Kasumi-1 (cell line): Measurements from ENCODE around the gene VAX1.

Source experiments
- DNase-seq, 2 experiments: peaks; one replicate each; lab custom pipeline; 2025; lab: John Stamatoyannopoulos, UW

Gene VAX1

DNA sequence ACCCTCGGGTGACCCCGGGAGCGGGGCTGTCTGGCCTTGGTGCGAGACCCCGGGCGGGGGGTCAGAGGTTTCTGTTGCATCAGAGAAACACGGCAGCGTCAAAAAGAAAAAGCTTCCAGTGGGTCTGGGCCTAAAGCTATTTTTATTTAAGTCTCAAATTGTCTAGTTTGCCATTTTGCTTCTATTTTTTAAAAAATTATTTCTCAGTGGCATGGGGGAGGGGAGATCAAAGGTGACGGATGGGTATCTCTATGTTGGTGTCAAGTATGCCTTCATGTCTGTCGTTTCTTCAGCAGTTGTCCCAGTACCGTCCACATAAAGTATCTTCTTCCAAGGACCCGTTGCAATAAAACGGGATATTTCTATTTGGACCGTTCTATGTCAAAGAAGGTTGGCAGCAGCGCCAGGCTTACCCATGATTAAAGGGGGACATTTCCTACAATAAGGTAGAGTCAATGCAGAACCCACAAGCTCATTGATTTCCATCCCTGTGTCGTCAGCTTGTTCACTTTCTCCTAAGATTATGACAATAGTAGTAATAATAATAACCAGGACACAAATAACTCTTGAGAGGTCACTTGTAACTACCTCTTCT, 26.0 kb upstream of the VAX1 start:
- DNase-seq = no peak

DNA sequence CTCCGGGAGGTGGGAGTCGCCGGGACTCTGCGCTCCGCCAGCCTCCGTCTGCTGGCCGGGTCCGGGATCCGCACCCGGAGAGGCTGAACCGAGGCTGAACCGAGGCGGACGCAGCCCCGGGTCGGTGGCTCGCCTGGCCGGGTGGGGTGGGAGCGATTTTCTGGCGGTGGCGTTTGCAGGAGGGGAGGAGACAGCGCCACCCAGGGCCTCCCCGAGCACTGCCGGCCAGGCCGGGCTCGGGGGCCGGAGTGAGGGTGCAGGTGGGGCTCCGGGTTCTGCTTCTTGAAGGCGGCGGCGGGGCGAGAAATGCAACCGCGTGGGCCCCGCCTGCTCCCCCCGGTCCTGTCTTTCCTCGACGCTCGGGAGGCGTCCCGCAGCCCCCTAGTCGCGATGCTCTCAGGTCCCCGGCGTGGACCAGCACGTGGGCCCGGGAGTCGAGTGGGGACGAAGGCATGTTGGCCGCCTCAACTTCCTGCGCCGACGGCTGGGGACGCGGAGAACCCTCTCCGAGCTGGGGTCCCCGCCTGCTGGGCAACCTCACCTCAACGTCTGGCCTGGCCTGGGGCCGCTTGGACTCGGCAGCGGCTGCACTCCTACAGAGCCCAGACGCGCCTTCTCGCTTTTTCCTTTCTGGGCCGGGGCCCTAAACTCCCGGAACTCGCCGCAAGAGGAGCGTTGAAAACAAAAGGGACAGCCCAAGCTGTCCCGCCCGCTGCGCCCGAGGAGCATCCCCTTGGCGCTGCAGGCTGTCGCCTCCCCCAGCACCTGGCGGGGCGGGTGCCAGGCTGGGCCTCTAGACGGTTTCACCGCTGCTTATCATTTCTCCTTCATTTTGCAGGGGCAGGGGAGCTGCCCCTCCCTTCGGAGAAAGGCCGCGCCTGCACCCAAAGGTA, 25.2 kb upstream of the VAX1 start:
- no peak for DNase-seq

DNA sequence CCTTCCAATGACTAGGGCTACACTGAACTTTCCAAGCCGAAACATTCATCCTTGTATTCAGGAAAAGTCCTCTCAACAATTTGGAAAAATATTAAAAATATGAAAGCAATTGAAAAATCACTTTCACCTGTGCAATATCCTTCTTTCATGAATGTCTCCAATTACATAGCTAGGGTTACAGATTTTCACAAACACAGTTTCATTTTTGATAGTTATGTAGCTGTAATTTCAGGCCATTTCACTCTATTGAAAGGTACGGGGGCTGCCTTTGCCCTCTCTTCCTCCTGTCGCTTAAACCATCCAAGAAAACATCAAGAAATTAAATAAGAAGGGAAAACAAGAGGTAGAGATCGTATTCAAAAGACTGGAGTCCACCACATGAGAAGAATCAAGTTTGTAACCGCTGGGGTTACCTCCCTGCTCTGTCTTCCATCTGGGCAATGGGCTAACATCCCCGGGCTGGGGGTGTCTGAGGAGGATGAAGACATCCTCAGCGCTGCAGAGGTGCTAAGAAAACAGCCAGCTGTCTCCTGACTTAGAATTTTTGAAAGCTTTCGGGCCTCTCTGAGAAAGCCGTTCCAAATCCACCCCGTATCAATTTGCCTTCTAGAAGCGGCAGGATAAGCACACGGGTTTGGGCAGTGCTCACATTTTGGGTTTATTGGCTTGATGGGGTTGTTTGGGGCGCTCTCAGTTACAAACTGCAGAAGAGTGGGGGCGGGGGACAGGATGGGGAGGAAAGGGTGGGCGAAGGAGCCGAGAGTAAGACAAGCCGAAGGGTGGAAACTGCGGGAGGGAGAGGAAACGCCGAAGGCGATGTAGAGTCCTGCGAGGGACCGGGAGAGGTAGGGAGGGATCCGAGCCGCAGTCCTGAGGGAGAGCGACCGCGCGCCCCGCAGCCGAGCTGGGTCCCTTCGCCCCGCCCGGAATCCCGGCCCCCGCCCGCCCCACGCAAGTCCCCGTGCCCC, 24.3 kb upstream of the VAX1 start:
- DNase-seq = no peak

DNA sequence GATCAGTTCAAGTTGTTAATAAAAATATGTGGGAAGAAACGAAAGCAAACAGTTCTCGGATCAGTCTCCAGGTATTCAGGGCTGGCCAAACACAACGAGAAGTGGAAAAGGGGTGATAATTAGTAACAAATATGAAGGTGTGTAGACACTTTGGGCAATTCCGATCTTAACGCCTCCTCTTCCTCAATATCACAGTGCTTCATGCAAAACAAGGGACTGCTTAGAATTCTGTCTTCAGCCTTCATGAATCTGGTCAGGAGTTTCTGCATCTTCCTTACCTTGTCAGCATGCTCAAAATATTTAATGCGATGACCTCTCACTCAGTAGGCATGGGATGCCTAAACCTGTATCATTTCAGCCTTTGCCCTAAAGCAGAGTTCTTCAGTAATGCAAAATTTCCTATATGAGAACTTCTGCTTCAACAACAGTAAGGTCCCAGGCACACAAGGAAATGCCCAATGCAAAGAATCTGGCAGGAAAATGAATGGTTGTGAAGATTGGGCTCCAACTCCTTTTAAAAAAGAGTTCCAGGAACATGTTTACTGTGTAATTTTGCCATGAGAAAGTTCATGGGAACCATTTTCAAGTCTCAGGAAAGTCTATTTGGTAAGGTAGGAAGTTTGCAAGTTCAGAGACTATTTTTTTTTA, 23.4 kb upstream of the VAX1 start:
- no peak for DNase-seq

DNA sequence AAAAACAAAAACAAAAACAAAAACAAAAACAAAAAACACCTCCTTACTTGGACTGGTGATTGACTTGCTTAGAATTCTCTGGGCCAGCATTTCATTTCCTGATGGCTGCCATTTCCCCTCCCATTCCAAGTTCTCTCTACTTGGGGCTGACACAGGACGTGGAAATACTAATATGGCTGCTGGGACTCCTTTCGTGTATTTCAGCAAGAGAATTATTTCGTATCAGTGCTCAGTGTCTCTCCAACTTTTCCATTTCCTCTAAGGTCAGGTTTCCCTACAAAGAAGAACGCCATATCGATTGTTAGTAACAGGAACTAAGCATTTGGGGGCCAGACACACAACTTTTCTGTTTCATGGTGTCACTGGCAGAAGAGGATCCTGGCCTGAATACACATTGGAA, 22.5 kb upstream of the VAX1 start:
- DNase-seq = no peak

DNA sequence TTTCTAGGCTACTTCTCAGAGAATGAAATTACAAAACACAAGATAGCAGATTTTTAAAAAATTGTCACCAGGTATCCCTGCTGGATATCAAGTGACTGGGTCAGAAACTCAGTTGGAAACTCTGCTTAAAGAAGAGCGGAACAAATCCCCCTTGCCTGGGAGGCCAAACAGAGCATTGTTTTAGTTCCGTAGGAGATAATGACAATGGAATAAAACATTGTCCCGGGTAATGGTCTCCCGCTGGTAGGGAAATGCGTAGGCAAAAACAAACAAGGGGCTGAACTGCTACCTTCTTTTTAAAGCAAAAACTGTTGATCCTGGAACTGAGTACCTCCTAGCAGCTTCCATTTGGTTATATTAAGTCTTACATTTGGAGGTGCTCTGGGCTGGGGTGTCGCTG, 21.3 kb upstream of the VAX1 start:
- DNase-seq = no peak

DNA sequence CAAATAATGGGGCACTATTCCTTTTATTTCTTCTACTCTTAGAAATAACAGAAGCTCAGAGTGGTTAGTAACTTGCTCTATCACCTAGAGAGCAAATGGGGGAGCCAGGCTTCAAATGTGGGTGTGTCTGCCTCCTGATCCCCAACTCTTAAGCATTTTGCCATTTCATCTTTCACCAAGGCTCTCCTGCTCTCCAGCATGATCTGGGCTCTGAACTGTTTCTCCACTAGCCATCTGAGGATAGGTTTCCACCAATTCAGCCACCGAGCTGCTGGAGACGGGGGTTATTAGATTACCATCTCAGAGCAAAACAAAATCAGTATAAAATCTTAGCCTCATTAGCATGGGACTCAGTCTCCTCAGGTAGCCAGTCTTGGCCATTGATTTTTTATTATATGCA, 20.2 kb upstream of the VAX1 start:
- no peak for DNase-seq

DNA sequence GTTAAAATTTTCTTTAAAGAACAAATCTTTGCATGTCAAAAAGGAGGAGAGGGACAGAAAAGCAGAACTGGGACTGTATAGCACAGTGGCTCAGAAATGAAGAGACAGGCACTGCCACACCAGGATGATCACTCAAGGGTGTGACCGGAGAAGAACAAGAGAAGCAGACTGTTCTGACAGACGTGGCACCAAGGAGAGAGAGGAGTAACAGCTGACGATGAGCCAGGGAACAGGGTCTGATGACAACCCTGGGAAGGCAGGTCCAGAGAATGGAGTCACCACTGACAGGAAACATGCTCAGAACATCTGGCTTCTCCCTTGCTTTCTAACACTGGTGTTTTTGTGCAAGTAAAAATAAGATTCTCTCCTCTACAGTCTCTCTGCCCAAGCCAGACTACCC, 14.6 kb upstream of the VAX1 start:
- DNase-seq = no peak

DNA sequence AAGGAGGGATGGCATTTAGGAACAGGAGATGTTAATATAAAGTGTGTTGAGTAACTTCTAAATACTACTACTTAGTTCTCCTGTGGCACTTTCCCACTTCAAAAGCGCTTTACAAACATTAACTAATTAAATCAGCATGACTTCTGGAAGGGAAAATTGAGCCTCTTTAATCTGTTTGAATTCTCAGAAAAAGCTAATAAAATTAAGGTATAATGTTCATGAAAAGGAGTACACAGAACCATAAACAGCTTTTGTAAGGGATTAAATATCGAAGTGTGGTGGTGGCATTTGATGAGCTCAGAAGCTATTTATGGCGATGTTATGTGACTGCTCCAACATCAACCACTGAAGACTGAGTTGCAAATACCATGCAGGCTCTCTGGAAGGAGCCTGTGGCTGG, 10.2 kb upstream of the VAX1 start:
- DNase-seq = no peak

DNA sequence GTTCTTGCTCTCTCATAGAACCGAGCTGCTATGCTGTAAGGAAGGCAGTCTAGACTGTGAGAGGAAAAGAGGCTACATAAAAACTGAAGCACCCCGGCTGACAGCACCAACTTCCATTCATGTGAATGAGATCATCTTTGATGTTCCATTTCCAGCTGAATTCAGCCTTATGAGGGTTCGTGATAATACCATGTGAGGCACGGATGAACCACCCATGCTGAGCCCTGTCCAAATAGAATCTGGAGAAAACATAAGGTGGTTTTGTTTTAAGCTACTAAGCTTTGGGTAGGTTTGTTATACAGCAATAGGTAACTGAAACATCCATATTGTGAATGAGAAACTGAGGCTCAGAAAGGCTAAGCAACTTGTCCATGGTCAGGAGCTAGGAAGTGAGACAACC, 6.9 kb upstream of the VAX1 start:
- no peak for DNase-seq

DNA sequence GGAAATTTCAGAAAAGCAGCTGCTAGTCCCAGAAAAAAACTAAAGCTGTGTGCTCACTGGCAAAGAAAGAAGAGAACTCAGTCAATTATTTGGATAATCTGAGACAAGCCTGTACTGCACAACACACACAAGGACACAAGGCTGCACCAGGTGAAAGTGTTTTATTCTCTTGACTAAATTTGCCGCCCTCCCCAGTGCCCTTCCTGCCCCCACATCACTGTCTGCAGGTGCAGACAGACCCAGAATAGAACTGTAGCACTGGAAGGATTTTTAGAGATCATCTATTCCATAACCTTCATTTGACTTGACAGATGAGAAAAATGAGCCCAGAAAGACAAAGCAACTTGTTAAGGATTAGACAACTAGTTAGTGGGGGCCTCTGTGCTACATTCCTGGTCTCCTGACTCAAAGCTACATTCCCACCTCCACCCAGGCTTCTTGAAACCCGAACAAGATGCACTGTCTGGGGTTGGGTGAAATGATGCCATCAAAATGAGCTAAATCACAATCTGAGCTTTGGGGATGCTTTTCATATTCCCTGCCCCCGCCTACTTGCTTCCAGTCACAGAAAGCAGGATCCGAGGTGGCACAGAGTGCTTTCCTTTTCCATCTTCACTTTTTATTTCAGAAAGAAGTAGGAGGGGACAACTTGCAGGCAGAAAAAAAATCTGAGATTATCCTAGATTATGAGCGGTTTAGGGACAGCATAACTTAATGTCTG, 5.2 kb upstream of the VAX1 start:
- no peak for DNase-seq

DNA sequence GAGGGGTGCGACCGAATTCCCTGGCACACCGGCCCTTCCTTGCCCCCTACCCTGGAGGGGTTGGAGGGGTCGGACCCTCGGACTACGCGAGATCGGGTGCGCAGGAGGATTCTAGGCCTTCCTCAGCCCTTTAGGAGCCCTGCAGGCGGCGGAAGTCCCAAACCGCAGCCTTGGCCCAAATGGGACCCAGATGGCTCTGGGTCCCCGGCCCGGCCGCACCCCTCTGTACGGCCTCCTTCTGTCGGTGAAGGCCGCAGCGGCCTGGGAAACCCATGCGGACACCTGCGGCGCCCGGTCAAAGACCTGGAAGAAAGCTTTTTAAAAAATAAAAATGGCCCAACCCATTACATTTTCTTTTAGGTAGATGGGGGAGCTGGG, 2.4 kb upstream of the VAX1 start:
- no peak for DNase-seq

DNA sequence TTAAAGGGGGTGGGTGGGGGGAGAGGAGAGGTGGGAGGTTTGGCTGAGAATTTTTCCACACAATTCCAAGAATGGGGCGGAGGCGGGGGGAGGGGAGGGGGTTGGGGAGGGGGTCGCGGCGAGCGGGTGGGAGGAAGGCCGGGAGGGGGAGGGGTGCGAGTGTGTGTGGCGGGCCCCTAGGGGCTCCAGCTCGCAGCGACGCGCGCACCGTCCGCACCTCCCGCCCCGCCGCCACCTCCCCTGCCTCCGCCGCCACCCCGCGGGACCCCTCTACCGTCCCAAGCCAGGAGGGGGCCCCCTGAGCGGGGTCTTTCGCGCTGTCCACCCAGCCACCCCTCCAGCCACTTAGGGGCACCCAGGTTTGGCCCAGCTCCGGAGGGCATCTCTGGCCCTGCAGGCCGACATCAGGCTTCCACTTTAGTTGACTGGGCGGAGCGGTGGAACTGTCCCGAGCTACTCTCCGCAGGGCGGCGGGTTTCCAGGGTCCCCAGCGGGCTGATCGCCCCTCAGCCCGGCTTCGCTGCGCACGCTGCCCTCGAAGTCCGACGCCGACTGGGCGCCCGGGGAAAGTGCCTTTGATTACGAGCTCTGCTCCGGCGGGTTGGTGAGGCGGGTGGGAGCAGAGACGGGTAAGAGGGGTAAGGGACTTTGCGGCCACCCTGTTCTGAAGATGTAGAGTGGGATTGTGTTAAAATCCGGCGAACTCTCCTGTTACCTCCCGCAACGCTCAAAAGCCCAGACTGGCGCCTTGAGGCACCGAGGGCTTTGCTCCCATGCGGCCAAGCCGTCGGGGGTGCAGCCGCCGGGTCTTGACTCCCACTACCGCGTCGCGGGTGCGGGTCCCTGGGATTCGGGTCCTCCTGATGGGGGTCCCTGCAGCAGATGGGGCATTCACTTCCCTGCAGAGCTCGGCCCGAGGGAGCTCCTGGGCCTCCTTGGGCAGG, 1.8 kb upstream of the VAX1 start:
- no peak for DNase-seq

DNA sequence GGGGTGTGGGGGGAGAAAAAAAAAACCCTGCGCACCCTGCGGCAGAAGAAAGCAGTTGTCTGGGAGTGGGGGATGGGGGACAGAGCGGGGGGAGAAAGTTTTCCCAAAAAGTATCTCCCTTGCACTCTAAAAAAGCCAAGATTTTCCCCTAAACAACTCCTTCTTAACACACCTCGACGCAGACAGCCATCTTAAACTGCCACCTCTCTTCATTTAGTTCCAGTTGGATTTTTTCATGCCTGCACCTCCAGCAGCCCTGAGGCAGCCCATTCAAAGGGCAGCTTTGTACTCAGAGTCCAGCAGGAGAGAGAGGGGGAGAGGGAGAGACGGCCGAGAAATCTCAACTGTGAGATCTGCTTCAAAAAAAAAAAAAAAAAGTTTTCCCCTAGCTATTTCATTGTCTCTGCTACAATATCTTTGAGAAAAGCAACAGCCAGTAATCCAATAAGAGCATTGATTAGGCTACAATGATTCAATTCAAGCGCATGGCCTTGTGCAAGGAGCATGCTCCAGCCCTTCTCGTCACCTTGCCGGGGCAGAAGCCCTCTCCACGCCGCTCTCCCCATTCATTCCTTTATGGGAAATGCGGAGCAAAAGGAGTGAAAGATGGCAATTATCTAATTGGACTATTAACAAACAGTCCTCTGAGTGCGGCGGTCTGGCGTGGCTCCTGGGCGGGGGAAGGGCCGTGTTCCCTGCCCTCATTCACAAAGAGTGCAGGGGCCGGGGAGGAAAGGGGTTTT, 939 bp upstream of the VAX1 start:
- DNase-seq = no peak

DNA sequence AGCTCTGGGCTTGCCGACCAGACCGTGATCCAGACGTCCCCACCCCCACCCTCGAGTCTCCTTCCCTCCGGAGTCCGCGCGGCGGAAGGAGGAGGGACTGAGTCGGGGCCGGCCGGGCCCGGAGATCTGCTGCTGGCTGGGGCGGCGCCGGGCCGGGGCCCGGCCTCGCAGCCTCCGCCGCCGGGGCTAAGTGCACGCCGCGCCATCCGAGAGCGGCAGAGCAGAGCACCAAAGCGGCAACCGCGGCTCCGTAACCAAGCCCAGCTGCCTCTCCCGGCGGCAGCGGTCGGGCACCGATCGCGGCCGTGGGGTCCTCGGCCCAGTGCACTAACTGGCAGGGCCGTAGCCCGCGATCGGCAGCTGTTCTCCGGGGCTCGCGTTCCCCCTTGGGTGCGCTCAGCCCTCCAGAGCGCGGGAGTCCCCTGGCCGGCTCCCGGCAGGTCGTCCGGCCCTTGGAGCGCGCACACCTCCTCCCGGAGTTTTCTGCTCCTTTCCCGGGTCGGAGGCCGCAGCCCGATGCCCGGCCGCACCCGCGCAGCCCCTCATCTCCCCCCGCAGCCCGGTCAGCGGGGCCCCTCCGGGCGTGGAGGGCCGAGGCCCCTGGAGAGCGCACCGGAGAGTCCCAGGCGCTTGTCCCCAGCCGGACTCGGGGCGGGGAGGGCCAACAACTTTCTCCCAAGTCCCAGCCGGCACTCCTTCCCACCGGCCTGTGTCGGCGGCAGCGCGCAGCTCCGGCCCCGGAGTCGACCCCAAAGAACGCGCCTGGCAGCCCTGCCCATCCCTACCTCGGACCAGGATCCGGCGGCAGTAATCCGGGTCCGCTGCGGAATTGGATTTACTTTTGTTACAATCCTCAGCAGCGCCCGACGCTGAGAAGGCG, 799 bp downstream of the VAX1 start:
- DNase-seq = no peak

DNA sequence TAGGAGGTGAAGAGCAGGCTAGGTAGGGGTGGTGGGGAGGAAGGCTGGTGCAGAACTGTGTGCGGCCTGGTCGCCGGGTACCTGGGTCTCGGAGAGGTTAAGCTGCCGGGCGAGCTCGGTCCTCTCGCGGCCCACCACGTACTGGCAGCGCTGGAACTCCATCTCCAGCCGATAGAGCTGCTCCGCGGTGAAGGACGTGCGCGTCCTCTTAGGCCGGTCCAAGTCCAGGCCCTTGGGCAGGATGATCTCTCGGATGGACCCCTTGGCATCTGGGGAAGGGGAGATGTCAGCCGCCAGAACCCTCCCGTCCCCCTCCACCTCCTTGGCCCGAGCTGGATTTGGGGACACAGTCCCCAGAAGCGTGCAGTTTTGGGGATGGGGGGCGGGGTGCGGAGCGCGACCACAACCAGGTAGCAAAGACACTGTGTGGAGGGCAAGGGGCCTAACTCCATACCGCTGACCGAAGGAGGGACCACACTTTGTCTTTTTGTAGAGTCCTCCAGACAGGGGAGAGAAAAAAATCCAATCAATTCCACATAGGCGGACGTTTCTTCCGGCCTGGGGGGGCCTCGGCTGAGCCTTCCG, 1.6 kb downstream of the VAX1 start:
- DNase-seq = no peak

DNA sequence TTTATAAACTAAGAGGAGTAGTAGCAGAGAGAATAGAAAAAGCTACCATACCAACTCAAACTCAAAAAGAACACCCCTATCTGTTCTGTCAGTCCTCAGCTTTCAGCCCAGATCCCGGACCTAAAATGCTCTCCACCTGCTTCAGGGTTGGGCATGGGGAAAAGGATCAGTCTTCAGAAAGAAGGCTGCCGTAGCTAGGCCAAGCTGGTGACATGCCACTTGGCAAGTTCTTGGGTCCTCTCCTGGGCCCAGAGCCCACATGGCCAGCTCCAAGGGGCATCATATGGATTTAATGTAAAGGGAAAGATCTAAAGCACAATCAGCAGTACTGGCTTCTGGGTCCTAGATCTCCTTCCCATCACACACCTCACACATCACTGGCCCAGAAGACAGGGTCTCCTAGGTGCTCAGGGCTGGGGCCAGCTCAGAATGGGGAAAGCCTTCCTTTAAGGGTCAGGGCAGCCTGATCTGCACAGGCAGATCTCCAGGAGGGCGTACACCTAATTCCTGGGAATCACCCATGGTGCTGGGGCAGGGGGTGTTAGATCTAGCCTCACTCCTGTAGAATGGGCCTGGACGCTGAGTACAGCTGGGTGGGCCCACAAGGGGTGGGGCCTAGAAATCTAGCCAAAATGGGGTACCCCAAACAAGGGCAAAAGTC, 2.5 kb downstream of the VAX1 start:
- no peak for DNase-seq

DNA sequence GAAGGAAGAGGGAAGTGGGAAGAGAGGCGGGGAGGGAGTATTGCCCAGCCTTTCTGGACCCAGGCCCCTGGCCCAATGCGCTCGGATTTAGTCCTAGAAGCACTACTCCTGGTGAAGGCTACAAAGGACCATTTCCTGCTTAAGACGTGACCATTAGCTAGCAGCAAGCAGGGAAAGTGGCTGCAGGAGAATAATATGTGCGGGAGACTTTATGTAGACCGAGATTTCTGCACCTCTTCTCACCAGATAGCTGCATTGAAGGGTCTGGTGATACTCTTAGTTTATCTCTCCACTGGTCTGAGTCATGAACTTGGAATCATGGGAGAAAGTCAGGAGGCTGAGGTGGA, 3.1 kb downstream of the VAX1 start:
- no peak for DNase-seq
